HG03097 (cell line): ENCODE results near the gene NOS3.
"Not testable (repeated sequence)": the region's sequence is repeated elsewhere in the genome, so short reads cannot be mapped to it uniquely, and the experiment has no call there.

ENCODE experiments used
- ATAC-seq: cut with Tn5 transposase; IDR thresholded peaks from one replicate; pipeline ENCODE4 v1.9.1; 2021; ENCODE audit not compliant: unreplicated experiment, low FRiP score

The NOS3 gene

GRCh38 chr7:151013733-151014497 lies 23.1 kb downstream of the NOS3 start:
- ATAC-seq: no peak

DNA sequence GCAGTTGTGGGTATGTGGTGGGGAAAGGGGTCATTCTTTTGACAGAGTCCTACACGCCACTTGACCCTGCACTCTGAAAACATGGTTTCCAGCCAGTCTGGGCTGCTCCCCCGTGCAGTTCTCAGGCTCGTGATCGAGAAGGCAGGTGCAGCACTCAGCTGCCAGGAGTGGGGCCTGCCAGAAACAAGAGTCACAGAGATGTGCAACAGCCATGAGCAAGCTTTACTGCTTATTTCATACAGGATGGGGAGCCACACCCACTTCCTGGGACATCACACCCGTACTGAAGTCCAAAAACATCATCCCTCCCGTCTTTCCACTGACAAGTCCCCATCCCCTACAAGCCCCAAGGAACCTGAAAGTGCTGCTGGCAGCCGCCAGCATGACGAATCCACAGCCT lies 24.1 kb downstream of the NOS3 start:
- ATAC-seq: no peak

DNA sequence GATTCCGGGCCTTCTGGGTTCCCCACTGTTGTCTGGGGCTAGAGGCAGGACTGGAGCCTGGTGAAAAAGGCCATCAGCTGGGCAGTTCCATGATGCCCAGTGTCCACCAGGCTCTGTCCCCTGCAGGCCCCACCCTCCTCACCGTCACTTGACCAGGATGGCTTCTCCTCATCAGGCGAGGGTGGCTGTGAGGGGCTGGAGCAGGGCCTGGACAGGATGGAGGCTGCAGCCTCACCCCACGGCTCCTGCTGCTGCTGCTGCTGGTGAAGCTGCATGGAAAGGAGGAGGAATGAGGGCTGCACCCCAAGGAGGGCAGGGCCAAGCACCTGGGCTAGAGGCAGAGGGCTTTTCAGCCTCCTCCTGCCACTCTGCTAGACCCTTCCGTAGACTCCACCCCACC lies 25.1 kb downstream of the NOS3 start:
- ATAC-seq: no peak

- no peak for ATAC-seq
These were observed 25.7 kb downstream of the NOS3 start for GRCh38 chr7:151016505-151016904.

GRCh38 chr7:151016942-151017341 lies 26.1 kb downstream of the NOS3 start:
- no peak for ATAC-seq

DNA sequence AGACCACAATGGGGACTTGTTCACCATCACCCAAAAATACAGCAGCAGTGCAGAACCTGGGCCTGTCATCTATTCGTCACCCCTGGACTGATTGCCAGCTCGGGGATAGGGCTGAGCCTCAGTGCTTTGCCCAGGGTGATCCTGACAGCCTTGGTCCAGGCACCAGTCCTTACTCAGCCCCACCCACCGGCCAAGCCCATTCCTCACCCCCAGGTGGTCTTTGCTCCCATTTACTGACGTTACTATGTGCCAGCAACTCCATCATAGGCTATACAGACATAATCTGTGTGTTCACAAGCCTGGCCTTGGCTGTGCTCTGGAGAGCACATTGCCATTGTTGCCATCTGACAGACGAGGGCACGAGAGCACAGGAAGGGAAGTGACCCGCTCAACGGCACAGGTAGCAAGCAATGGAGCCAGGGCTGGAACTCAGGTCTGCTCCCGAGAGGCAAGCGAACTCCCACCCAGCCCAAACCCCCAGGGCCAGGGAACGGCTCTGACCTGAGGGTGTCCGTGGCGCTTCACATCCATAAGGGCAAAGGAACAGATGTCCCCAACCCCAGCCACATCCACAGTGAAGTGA lies 26.6 kb downstream of the NOS3 start:
- no peak for ATAC-seq

DNA sequence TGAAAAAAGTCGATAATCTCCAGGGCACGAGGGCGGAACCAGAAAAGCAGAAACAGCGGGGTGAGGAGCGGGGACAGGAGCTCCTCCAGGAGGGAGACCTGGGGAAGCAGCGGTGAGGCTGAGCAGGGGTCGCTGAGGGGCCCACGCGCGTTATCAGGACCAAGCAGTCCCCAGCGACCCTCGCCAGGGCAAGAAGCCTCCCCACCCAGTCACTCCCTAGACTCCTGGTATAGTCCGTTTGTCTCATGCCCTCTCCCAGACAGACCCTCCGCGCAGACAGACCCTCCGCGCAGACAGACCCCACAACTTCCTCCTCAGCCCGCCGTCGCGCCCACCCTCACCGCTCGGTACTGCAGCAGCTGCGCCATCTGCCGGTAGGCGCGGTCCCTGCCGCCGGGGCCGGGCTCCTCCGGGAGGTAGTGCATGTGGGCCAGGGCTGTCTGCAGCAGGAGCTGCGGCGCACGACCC lies 27.2 kb downstream of the NOS3 start:
- ATAC-seq: no peak

DNA sequence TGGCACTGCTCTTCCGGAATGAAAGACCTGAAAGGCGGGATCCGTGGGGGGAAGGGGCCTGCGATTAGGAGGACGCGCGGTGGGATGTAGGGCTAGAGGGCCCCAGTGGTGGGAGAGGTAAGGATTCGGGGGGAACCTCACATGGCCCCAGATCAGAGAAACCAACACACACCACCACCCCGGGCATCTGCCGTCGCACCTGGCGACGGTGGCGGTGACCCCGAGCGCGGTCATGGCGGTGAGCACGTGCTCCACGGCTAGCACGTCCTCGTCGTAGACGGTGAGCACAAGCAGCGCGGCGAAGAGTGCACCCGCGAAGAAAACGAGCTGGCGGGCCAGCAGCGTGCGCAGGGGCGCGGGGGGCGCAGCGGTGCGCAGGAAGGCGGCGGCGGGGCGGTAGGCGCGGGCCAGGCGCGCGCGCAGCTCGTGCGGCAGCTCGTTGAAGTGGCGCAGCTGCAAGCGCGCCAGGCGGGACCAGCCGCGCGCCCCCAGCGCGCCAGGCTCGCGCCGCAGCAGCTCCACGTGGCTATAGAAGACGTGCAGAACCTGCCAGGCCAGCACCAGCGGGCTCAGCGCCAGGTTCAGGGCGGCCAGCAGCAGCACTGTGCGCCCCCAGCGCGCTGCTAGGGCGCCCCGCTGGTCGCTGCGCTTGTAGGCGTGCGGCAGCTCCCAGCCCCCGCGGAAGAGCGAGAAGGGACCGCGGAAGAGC lies 27.8 kb downstream of the NOS3 start:
- ATAC-seq: no peak

DNA sequence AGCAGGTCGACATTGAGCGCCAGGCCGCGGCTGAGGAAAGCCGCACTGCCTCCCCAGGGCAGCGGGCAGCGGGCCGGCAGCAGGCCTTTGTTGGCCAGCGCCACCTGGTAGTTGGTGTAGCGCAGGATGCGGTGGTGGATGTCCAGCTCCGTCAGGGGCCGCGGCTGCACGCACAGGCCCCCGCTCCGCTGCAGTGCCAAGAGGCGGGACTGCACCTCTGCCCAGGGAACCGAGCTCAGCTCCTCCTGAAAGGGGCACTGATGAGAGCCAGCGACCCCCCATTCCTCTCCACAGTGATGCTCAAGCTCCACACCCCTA lies 28.3 kb downstream of the NOS3 start:
- ATAC-seq: no peak

- ATAC-seq: no peak
These were observed 29.4 kb downstream of the NOS3 start for GRCh38 chr7:151020231-151020630.

DNA sequence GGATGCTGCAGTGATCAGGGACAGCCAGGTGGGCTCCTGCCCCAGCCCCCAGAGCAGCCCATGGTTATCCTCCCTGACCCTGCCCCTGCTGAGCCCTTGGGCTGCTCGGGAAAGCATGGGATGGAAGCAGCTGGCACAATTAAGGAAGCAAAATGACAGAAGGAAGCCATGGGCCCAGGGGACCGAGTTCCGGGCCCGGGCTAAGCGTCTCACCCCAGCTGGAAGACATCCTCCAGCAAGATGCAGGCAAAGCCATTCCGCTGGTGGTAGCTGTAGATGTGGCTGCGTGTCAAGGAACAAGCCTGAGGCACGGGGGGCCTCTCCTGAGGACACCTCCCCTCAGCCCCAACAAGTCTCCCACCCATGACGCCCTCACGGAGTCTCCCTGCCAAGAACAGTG lies 32.4 kb downstream of the NOS3 start:
- ATAC-seq: no peak

- ATAC-seq: no peak
These were observed 33.7 kb downstream of the NOS3 start, which contains the start of gene ATG9B for GRCh38 chr7:151024435-151025056. Gene ATG9B, minus strand, starts transcription at chr7:151024494. Its CDS starts 71 bp downstream, at chr7:151024423.

GRCh38 chr7:151025924-151026671 lies 35.3 kb downstream of the NOS3 start:
- ATAC-seq: no peak

GRCh38 chr7:151026771-151027727 lies 36.2 kb downstream of the NOS3 start:
- not testable (repeated sequence) for ATAC-seq

DNA sequence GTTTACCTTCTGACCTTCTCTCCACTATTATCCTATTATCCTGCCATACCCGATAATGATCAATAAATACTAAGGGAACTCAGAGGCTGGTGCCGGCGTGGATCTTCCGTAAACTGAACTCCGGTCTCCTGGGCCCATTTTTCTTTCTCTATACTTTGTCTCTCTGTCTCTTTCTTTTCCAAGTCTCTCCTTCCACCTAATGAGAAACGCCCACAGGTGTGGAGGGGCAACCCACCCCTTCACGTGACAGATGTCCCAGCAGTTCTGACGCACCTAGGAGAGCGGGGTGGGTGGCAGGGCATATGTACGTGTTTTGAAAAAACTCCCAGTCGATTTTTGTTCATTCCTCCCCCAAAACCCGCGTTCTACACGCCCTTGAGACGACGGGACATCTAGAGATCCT lies 36.9 kb downstream of the NOS3 start:
- not testable (repeated sequence) for ATAC-seq

DNA sequence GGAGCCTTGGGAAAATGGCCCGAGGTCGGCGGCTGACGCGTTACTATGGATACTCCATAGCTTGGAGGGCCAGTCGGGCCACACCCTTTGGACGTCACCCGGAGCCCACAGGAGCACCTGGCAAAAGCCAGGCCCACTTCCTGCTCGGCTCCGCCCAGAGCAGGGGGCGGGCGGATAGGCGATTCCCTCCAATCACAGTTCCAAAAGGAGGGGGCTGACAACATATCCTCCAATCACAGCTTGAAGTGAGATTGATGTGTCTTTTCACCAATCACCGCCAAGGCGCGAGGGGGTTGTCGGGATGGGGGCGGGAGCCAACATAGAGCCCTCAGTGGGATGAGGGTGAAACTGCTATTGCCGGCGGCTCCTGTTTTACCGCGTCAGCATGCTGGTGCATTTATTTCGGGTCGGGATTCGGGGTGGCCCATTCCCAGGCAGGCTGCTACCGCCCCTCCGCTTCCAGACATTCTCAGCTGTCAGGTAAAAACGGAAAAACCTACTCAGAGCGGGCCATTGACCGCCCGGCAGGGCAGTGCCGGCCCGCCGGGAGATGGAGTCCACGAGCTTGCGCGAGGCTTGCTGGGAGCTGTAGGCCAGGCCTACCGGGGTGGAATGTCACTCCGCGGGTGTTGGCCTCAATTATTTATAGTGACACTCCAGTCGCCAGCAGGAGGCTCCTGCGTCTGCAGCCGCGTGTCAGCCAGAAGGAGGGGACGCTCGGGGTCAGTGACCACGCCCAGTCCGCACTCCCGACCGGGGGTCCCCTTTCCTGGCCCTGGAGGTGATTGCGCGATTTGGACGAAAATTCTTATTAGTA lies 37.5 kb downstream of the NOS3 start, which contains the start of gene ABCB8:
ABCB8 (plus strand) TSS at position 320 of the 817 bp plus-strand sequence; CDS start at position 386, 66 bp downstream.
- peak; percentile 94 for ATAC-seq

GRCh38 chr7:151028948-151029501 lies 38.2 kb downstream of the NOS3 start:
- no peak for ATAC-seq

DNA sequence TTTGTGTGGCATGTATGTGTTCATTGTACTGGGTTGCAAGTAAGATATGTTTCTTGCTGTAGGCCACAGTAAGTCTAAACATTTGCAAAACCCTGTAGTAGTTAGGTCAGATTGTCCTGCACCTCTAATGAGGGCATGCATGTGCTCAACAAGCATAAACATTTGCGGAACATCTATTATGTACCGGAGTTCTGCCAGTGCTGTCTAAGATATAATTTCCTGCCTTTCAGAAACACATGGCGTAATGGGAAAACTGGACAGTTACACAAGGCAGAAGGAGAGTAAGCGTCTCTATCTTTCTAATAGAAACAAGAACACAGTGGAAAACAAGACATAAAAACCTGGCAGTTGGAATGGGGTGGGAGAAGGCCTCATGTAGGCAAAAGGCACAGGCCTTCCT lies 40.2 kb downstream of the NOS3 start:
- ATAC-seq: no peak
